Dermis microvascular lymphatic vessel endothelial cell (primary cell): ENCODE results near the gene TPH2. TPM values are rescaled to one million over a fixed set of nuclear protein-coding genes. Genes with fewer than 3 reads are reported as not detected.
A peak's percentile ranks its signal among the peaks of the same experiment; 100 is the strongest.

ENCODE experiments used
- DNase-seq, 2 donors: peaks; one replicate each; pipeline versions ENCODE4 v3.0.0 to v3.0.0-alpha.2; 2010; ENCODE audit warnings: low read depth in 2 of 2
- total RNA-seq: library from RNA; depleted of rRNA; stranded (reverse); fragments of >200 nt; gene quantifications from 2 replicates; pipeline ENCODE4 v1.2.1, GENCODE V29; 2014

Gene TPH2
- not detected in 2 replicates for total RNA-seq

GRCh38 chr12:71938728-71939385 lies at the start of gene TPH2:
Gene TPH2, plus strand, starts transcription at chr12:71938845. Its CDS starts 142 bp downstream, at chr12:71938987.
- peak; percentile 62 to 79 for DNase-seq

- DNase-seq, result no peak
Observed at GRCh38 chr12:71890475-71890874, 48.2 kb upstream of the TPH2 start.

GRCh38 chr12:71892059-71892458 lies 46.6 kb upstream of the TPH2 start:
- DNase-seq, result peak; percentile 25 to 75

GRCh38 chr12:71896205-71896882 lies 42.3 kb upstream of the TPH2 start:
- no peak for DNase-seq

- DNase-seq, result peak; percentile 24 to 44
Observed at GRCh38 chr12:71900091-71900490, 38.6 kb upstream of the TPH2 start.

- DNase-seq, result no peak
Observed at GRCh38 chr12:71904629-71905028, 34.0 kb upstream of the TPH2 start.

GRCh38 chr12:71935594-71935993 lies 3.1 kb upstream of the TPH2 start:
- DNase-seq, result no peak

- no peak for DNase-seq
Observed at GRCh38 chr12:71940068-71940467, 1.4 kb downstream of the TPH2 start.

GRCh38 chr12:71941174-71941573 lies 2.5 kb downstream of the TPH2 start:
- DNase-seq, result no peak

GRCh38 chr12:71942259-71942658 lies 3.6 kb downstream of the TPH2 start:
- no peak for DNase-seq

GRCh38 chr12:71942703-71943102 lies 4.1 kb downstream of the TPH2 start:
- no peak for DNase-seq

- no peak for DNase-seq
Observed at GRCh38 chr12:71945121-71945520, 6.5 kb downstream of the TPH2 start.

- no peak for DNase-seq
Observed at GRCh38 chr12:71945883-71946282, 7.2 kb downstream of the TPH2 start.

GRCh38 chr12:71947645-71948105 lies 9.0 kb downstream of the TPH2 start:
- DNase-seq, result no peak

- no peak for DNase-seq
Observed at GRCh38 chr12:71948390-71948789, 9.7 kb downstream of the TPH2 start.

- no peak for DNase-seq
Observed at GRCh38 chr12:71949646-71950045, 11.0 kb downstream of the TPH2 start.

GRCh38 chr12:71950404-71950803 lies 11.8 kb downstream of the TPH2 start:
- DNase-seq, result no peak

GRCh38 chr12:71950819-71951218 lies 12.2 kb downstream of the TPH2 start:
- no peak for DNase-seq

- peak in 1 of 2 donors; percentile 5 for DNase-seq
Observed at GRCh38 chr12:71954083-71954778, 15.6 kb downstream of the TPH2 start.

GRCh38 chr12:71954861-71955260 lies 16.2 kb downstream of the TPH2 start:
- no peak for DNase-seq

GRCh38 chr12:71955970-71956369 lies 17.3 kb downstream of the TPH2 start:
- no peak for DNase-seq

- DNase-seq, result no peak
Observed at GRCh38 chr12:71958056-71958455, 19.4 kb downstream of the TPH2 start.

GRCh38 chr12:71958457-71958856 lies 19.8 kb downstream of the TPH2 start:
- no peak for DNase-seq
